A549 (cell line): Measurements from ENCODE around the gene BCL2L1. TPM values are rescaled to one million over a fixed set of nuclear protein-coding genes. Genes with fewer than 3 reads are reported as not detected.

Source experiments
- ATAC-seq, 2 experiments: fragments of 200-7000 bp in 1 of 2; fragments of >200 bp in 1 of 2; cut with Nextera tagmentation in 1 of 2; cut with Tn5 transposase in 1 of 2; 3 replicates each; pipeline versions ENCODE4 v1.8.0 to v1.9.1; 2018 to 2020; ENCODE audit warnings: mild to moderate bottlenecking in 1 of 2, moderate library complexity in 1 of 2
- CTCF ChIA-PET: fragments of 300-600 bp; sonication (Branson Sonifier 250); formaldehyde crosslinking; extraction: SDS; loops from one replicate; lab custom pipeline; 2021; ENCODE audit warnings: antibody characterized with exemption, inconsistent platforms; lab: Yijun Ruan, JAX
- POLR2A ChIA-PET: fragments of 350-600 bp; formaldehyde crosslinking; extraction: SDS; loops from one replicate; lab custom pipeline; 2021; ENCODE audit warnings: antibody characterized with exemption, inconsistent platforms; lab: Yijun Ruan, JAX
- DNase-seq, 2 experiments: peaks; one replicate each; pipeline versions ENCODE4 v3.0.0 to v3.0.0-alpha.2; 2011 to 2016; ENCODE audit warnings: low read depth in 1 of 2, low spot score in 1 of 2
- FAIRE-seq: peaks from 2 replicates; lab custom pipeline; 2011; peaks lifted over from hg19 to GRCh38; lab: Jason Lieb, UNC
- H3K27ac ChIP-seq, 2 experiments: fragments of >200 bp; sonication (Bioruptor Twin); formaldehyde crosslinking; 3 replicates each; pipeline ENCODE4 v1.5.1; 2016 to 2017
- H3K4me1 ChIP-seq: fragments of >200 bp; sonication (Bioruptor Twin); formaldehyde crosslinking; 3 replicates; pipeline ENCODE4 v1.6.1; 2016
- H3K4me2 ChIP-seq: fragments of >200 bp; sonication (Bioruptor Twin); formaldehyde crosslinking; 3 replicates; pipeline ENCODE4 v1.6.1; 2016
- H3K4me3 ChIP-seq: fragments of >200 bp; sonication (Bioruptor Twin); formaldehyde crosslinking; 3 replicates; pipeline ENCODE4 v1.5.1; 2016
- H3K9me3 ChIP-seq: fragments of >200 bp; sonication (Bioruptor Twin); formaldehyde crosslinking; 3 replicates; pipeline ENCODE4 v1.6.1; 2016
- BCL3 ChIP-seq: fragments of >200 bp; sonication (Bioruptor Twin); formaldehyde crosslinking; IDR thresholded peaks from 3 replicates; pipeline ENCODE4 v1.6.1; 2016
- CHD2 ChIP-seq: fragments of 150-350 bp; IDR thresholded peaks from 2 replicates; pipeline ENCODE4 v1.6.1; 2014; ENCODE audit warnings: low read length; ENCODE audit not compliant: partially characterized antibody
- FOSL2 ChIP-seq, 2 experiments: fragments of 450-650 bp in 1 of 2; fragments of >200 bp in 1 of 2; sonication (Bioruptor Twin) in 1 of 2; formaldehyde crosslinking; IDR thresholded peaks; 2 replicates each; pipeline versions ENCODE4 v1.5.0 to v1.6.1; 2016 to 2020; ENCODE audit warnings: mild to moderate bottlenecking in 1 of 2, moderate library complexity in 1 of 2
- HEYL ChIP-seq: fragments of 250-450 bp; sonication (Bioruptor Pico); IDR thresholded peaks from 2 replicates; pipeline ENCODE4 v1.8.0; 2021; ENCODE audit warnings: mild to moderate bottlenecking, moderate library complexity
- HMGXB4 ChIP-seq: fragments of 250-450 bp; sonication (Bioruptor Pico); IDR thresholded peaks from 2 replicates; pipeline ENCODE4 v1.5.0; 2021; ENCODE audit warnings: mild to moderate bottlenecking, moderate library complexity, borderline replicate concordance
- HOXB13 ChIP-seq: fragments of 250-450 bp; sonication (Bioruptor Pico); IDR thresholded peaks from 2 replicates; pipeline ENCODE4 v1.5.0; 2020; ENCODE audit warnings: low read depth, mild to moderate bottlenecking, moderate library complexity
- HOXB5 ChIP-seq: fragments of 250-450 bp; sonication (Bioruptor Pico); IDR thresholded peaks from 2 replicates; pipeline ENCODE4 v1.5.0; 2020; ENCODE audit warnings: mild to moderate bottlenecking, moderate library complexity
- JUNB ChIP-seq: fragments of >200 bp; sonication (Bioruptor Twin); formaldehyde crosslinking; IDR thresholded peaks from 2 replicates; pipeline ENCODE4 v1.6.1; 2016
- KDM5A ChIP-seq: fragments of 200-600 bp; sonication (generic); IDR thresholded peaks from 2 replicates; pipeline ENCODE4 v1.6.1; 2016; ENCODE audit warnings: antibody characterized with exemption, mild to moderate bottlenecking
- MAFK ChIP-seq: fragments of 450-650 bp; IDR thresholded peaks from 2 replicates; pipeline ENCODE4 v1.6.1; 2014; ENCODE audit not compliant: partially characterized antibody
- MAZ ChIP-seq: fragments of 150-350 bp; IDR thresholded peaks from 2 replicates; pipeline ENCODE4 v1.6.1; 2014; ENCODE audit warnings: antibody characterized with exemption, low read depth, low read length, borderline replicate concordance
- MYC ChIP-seq: IDR thresholded peaks from 2 replicates; pipeline ENCODE4 v1.6.1; 2012; ENCODE audit warnings: mild to moderate bottlenecking, inconsistent platforms, low read length, improper control_type of control experiment, borderline replicate concordance
- PBX3 ChIP-seq: IDR thresholded peaks from 2 replicates; pipeline ENCODE4 v1.6.1; 2012
- POLR2AphosphoS2 ChIP-seq: conservative IDR thresholded peaks from 2 replicates; pipeline ENCODE4 v1.6.1; 2012; ENCODE audit warnings: low read length, improper control_type of control experiment, inconsistent platforms
- RAD21 ChIP-seq, 2 experiments: fragments of >200 bp in 1 of 2; sonication (Bioruptor Twin) in 1 of 2; formaldehyde crosslinking in 1 of 2; IDR thresholded peaks in 1 of 2; conservative IDR thresholded peaks in 1 of 2; 2 replicates in 1 of 2; 3 replicates in 1 of 2; pipeline ENCODE4 v1.6.1; 2012 to 2018; ENCODE audit warnings: inconsistent platforms in 1 of 2
- RFX5 ChIP-seq: fragments of 450-650 bp; IDR thresholded peaks from 2 replicates; pipeline ENCODE4 v1.7.1; 2014; ENCODE audit warnings: antibody characterized with exemption, mild to moderate bottlenecking, moderate library complexity
- RNF2 ChIP-seq: fragments of 200-600 bp; sonication (generic); IDR thresholded peaks from 2 replicates; pipeline ENCODE4 v1.6.1; 2016; ENCODE audit warnings: low read depth, mild to moderate bottlenecking, antibody characterized with exemption, moderate library complexity, borderline replicate concordance
- SMC3 ChIP-seq: fragments of >200 bp; sonication (Bioruptor Twin); formaldehyde crosslinking; IDR thresholded peaks from 3 replicates; pipeline ENCODE4 v1.6.1; 2018; ENCODE audit warnings: inconsistent platforms
- TFCP2L1 ChIP-seq: fragments of 250-450 bp; sonication (Bioruptor Pico); IDR thresholded peaks from 2 replicates; pipeline ENCODE4 v1.5.0; 2021; ENCODE audit warnings: mild to moderate bottlenecking
- TP53 ChIP-seq: fragments of 250-450 bp; sonication (Bioruptor Pico); IDR thresholded peaks from 2 replicates; pipeline ENCODE4 v1.5.0; 2021; ENCODE audit warnings: mild to moderate bottlenecking, moderate library complexity
- ZC3H11A ChIP-seq: fragments of 450-650 bp; IDR thresholded peaks from 2 replicates; pipeline ENCODE4 v1.6.1; 2014; ENCODE audit warnings: antibody characterized with exemption, mild to moderate bottlenecking
- ZFP36 ChIP-seq: fragments of 450-650 bp; IDR thresholded peaks from 2 replicates; pipeline ENCODE4 v1.6.1; 2014; ENCODE audit warnings: borderline replicate concordance; ENCODE audit not compliant: partially characterized antibody
- ZNF302 ChIP-seq: fragments of 250-450 bp; sonication (Bioruptor Pico); IDR thresholded peaks from 2 replicates; pipeline ENCODE4 v1.9.0; 2021; ENCODE audit warnings: inconsistent platforms, mild to moderate bottlenecking, moderate library complexity
- WGBS: methylation state at CpG from one replicate; pipeline ENCODE4 v1.1.6; 2017; ENCODE audit errors: missing lambda C conversion rate; 5-methylcytosine and 5-hydroxymethylcytosine counted together
- polyA plus RNA-seq, 4 experiments: library from polyadenylated mRNA; depleted of rRNA in 3 of 4; stranded (reverse); fragments of >200 nt; fragmentation: RNase III in 1 of 4; extraction: RNeasy Plus Mini Kit Qiagen cat#74134 plus additional on column Dnase treatment in 1 of 4; gene quantifications; 2 replicates in 3 of 4; 3 replicates in 1 of 4; pipeline ENCODE4 v1.2.3, GENCODE V29; 2011 to 2017
- TF ChIP-seq, protein P1 (sequence below): fragments of >200 bp; sonication (Bioruptor Twin); formaldehyde crosslinking; IDR thresholded peaks from 2 replicates; pipeline ENCODE4 v1.6.1; 2016
- TF ChIP-seq, protein P2 (sequence below): fragments of 450-650 bp; IDR thresholded peaks from 2 replicates; pipeline ENCODE4 v1.6.1; 2014; ENCODE audit warnings: antibody characterized with exemption

BCL2L1 gene
- polyA plus RNA-seq, 2 of the 4 experiments (the other 2 are of a cell fraction): 154 to 178 TPM

GRCh38 chr20:31712564-31713311 lies 9.9 kb downstream of the BCL2L1 start (continued):
- TF ChIP-seq HMGXB4: no peak
- TF ChIP-seq TFCP2L1 (CRISPR knock-in tag): no peak
- TF ChIP-seq CHD2: no peak
- no peak for TF ChIP-seq ZFP36
- no peak for TF ChIP-seq PBX3
- TF ChIP-seq POLR2AphosphoS2: no peak; the same call in 1 of the 2 replicates
- TF ChIP-seq HOXB13 (CRISPR knock-in tag): peak; percentile 91; the same call in 1 of the 2 replicates
- TF ChIP-seq SMC3: no peak
- TF ChIP-seq MAZ: no peak
- peak; percentile 1 to 29; a peak in 1 of 5 replicates for TF ChIP-seq RAD21 (conservative IDR thresholded peaks at IDR 0.05 in 1 of 2, IDR thresholded peaks at IDR 0.05 in 1 of 2)
- TF ChIP-seq, protein P1, sequence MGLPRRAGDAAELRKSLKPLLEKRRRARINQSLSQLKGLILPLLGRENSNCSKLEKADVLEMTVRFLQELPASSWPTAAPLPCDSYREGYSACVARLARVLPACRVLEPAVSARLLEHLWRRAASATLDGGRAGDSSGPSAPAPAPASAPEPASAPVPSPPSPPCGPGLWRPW: no peak
- TF ChIP-seq JUNB: peak; percentile 64; the same call in 1 of the 2 replicates
- no peak for TF ChIP-seq ZC3H11A
- TF ChIP-seq BCL3: peak; percentile 72; the same call in 2 of the 3 replicates
- TF ChIP-seq HEYL: no peak
- no peak for TF ChIP-seq HOXB5
- TF ChIP-seq RFX5: no peak
- TF ChIP-seq KDM5A: no peak
- no peak for TF ChIP-seq FOSL2 (IDR thresholded peaks at IDR 0.05)
- TF ChIP-seq FOSL2 (CRISPR knock-in tag; IDR thresholded peaks at IDR 0.05): peak; percentile 48
- TF ChIP-seq MYC: no peak
- TF ChIP-seq MAFK: no peak
- TF ChIP-seq, protein P2, sequence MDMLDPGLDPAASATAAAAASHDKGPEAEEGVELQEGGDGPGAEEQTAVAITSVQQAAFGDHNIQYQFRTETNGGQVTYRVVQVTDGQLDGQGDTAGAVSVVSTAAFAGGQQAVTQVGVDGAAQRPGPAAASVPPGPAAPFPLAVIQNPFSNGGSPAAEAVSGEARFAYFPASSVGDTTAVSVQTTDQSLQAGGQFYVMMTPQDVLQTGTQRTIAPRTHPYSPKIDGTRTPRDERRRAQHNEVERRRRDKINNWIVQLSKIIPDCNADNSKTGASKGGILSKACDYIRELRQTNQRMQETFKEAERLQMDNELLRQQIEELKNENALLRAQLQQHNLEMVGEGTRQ: no peak

- Histone ChIP-seq H3K4me1 (peaks cover 96% of the 10 kb centered on the region), H3K9me3 (no peaks in the 10 kb centered on the region), H3K4me2 (peak overlapping the region; percentile 80), H3K27ac (peak overlapping the region; percentile 95 to 96), H3K4me3 (peak overlapping the region; percentile 20; the same call in 1 of the 3 replicates)
- no peak for DNase-seq
- no peak for ATAC-seq
- no peak for FAIRE-seq
- TF ChIP-seq RNF2 (no peak), TP53 (CRISPR knock-in tag) (0 out of 2 replicates have a peak, but pooled peaks have one; percentile 7), ZNF302 (CRISPR knock-in tag) (peak; percentile 28; the same call in 1 of the 2 replicates)
- ChIA-PET POLR2A (interaction anchor here (0.8 to 2.7 kb wide), 9 partner anchors 8 to 149 kb away, joined by 3 to 30 read pairs (median 9); partner anchors contain the start of gene BCL2L1), CTCF (interaction anchor here (0.8 to 14.7 kb wide), 8 partner anchors 8 to 149 kb away, joined by 3 to 489 read pairs (median 6); partner anchors contain the start of gene BCL2L1)
- WGBS: 39% methylated on average over 5 of the region's 5 CpGs
These were observed 10.5 kb downstream of the BCL2L1 start for GRCh38 chr20:31712112-31712553.
